ENCODE measurements around the gene EXD2. TPM values are rescaled to one million over a fixed set of nuclear protein-coding genes. Genes with fewer than 3 reads are reported as not detected.

Gene EXD2
- total RNA-seq, 1 experiment from 2014 or later, result 26.2 TPM

- Mint-ChIP-seq H3K27ac (no peak overlapping the region), H3K27me3 (ENCODE audit: low read depth) (no peaks in the 10 kb centered on the region), H3K4me3 (no peak overlapping the region), H3K4me1 (peaks cover 12% of the 10 kb centered on the region), H3K9me3 (peaks cover 4% of the 10 kb centered on the region; the same call in 1 of the 2 replicates), H3K36me3 (peaks cover 15% of the 10 kb centered on the region)
- no peak for ATAC-seq
- DNase-seq (ENCODE audit: low spot score), result no peak
- no peak for TF ChIP-seq NFATC4 (CRISPR knock-in tag; IDR thresholded peaks at IDR 0.05)
- TF ChIP-seq ZNF138 (CRISPR knock-in tag; conservative IDR thresholded peaks at IDR 0.05), result no peak
- no peak for TF ChIP-seq NR3C1 (CRISPR knock-in tag; conservative IDR thresholded peaks at IDR 0.05; ENCODE audit: low read depth)
- no peak for TF ChIP-seq NR1H2 (CRISPR knock-in tag; IDR thresholded peaks at IDR 0.05)
- ChIA-PET POLR2A (no interaction called here), CTCF (interaction anchor here (0.5 to 1.3 kb wide), 3 partner anchors 14 to 229 kb away, joined by 3 read pairs; no protein-coding TSS in a partner anchor)
Observed at GRCh38 chr14:69226178-69226577, 34.9 kb downstream of the EXD2 start.

GRCh38 chr14:69226736-69227135, 35.4 kb downstream of the EXD2 start:
- Mint-ChIP-seq H3K27me3 (ENCODE audit: low read depth) (no peaks in the 10 kb centered on the region), H3K4me1 (peaks cover 12% of the 10 kb centered on the region), H3K36me3 (peaks cover 19% of the 10 kb centered on the region), H3K4me3 (no peak overlapping the region), H3K9me3 (peaks cover 4% of the 10 kb centered on the region; the same call in 1 of the 2 replicates), H3K27ac (no peak overlapping the region; the same call in 1 of the 2 replicates)
- no peak for TF ChIP-seq ZNF219 (CRISPR knock-in tag; IDR thresholded peaks at IDR 0.05; ENCODE audit: borderline replicate concordance)
- no peak for TF ChIP-seq OVOL2 (CRISPR knock-in tag; IDR thresholded peaks at IDR 0.05; ENCODE audit: borderline replicate concordance)
- TF ChIP-seq ZNF532 (CRISPR knock-in tag; IDR thresholded peaks at IDR 0.05; ENCODE audit: borderline replicate concordance), result no peak
- TF ChIP-seq ZNF263 (CRISPR knock-in tag; IDR thresholded peaks at IDR 0.05; ENCODE audit: low read depth), result no peak
- no peak for TF ChIP-seq NR3C1 (CRISPR knock-in tag; conservative IDR thresholded peaks at IDR 0.05; ENCODE audit: low read depth)
- no peak for TF ChIP-seq JUN (CRISPR knock-in tag; IDR thresholded peaks at IDR 0.05)
- TF ChIP-seq GTF2I (CRISPR knock-in tag; conservative IDR thresholded peaks at IDR 0.05), result no peak
- TF ChIP-seq NFATC4 (CRISPR knock-in tag; IDR thresholded peaks at IDR 0.05), result no peak
- no peak for TF ChIP-seq AFF4 (CRISPR knock-in tag; IDR thresholded peaks at IDR 0.05; ENCODE audit: borderline replicate concordance)
- TF ChIP-seq ATF3 (CRISPR knock-in tag; conservative IDR thresholded peaks at IDR 0.05), result no peak
- no peak for TF ChIP-seq ZNF281 (CRISPR knock-in tag; IDR thresholded peaks at IDR 0.05)
- TF ChIP-seq CTCF (IDR thresholded peaks at IDR 0.05), result no peak
- TF ChIP-seq HMGA2 (CRISPR knock-in tag; IDR thresholded peaks at IDR 0.05), result no peak
- TF ChIP-seq ZMAT4 (CRISPR knock-in tag; IDR thresholded peaks at IDR 0.05), result no peak
- TF ChIP-seq ZNF232 (CRISPR knock-in tag; IDR thresholded peaks at IDR 0.05), result no peak
- TF ChIP-seq IRF1 (CRISPR knock-in tag; IDR thresholded peaks at IDR 0.05), result no peak
- no peak for TF ChIP-seq TP53 (CRISPR knock-in tag; IDR thresholded peaks at IDR 0.05)
- DNase-seq (ENCODE audit: low spot score), result no peak
- ChIA-PET CTCF (interaction anchor here (0.7 to 1.6 kb wide), 4 partner anchors 14 to 498 kb away, joined by 3 to 4 read pairs (median 3); no protein-coding TSS in a partner anchor), POLR2A (no interaction called here)
- no peak for ATAC-seq
